SK-N-SH (cell line): Measurements from ENCODE around the gene MEX3D. TPM values are rescaled to one million over a fixed set of nuclear protein-coding genes. Genes with fewer than 3 reads are reported as not detected.

Experiments used
- CTCF ChIA-PET: fragments of 300-600, 350-600 bp; formaldehyde crosslinking; extraction: SDS; loops from one replicate; lab custom pipeline; 2021; lab: Yijun Ruan, JAX
- POLR2A ChIA-PET: fragments of 350-600 bp; sonication (Branson Sonifier 250); formaldehyde crosslinking; extraction: SDS; loops from one replicate; lab custom pipeline; 2020; ENCODE audit warnings: antibody characterized with exemption, inconsistent platforms; lab: Yijun Ruan, JAX
- DNase-seq: peaks from one replicate; pipeline ENCODE4 v3.0.0; 2012
- H2AFZ ChIP-seq: fragments of 200-600 bp; sonication (generic); 2 replicates; pipeline ENCODE4 v1.8.1; 2016; ENCODE audit warnings: antibody characterized with exemption, mild to moderate bottlenecking, low read depth
- H3F3A ChIP-seq: fragments of 200-600 bp; sonication (generic); replicated peaks from 2 replicates; pipeline ENCODE3; 2016; ENCODE audit warnings: antibody characterized with exemption, mild to moderate bottlenecking; ENCODE audit not compliant: insufficient read depth
- H3K27ac ChIP-seq, 2 experiments: fragments of 200-500 bp in 1 of 2; fragments of 200-600 bp in 1 of 2; sonication (Bioruptor generic) in 1 of 2; sonication (generic), shearing (Covaris generic) in 1 of 2; 2 replicates each; pipeline versions ENCODE4 v1.5.1 to v1.6.1; 2014 to 2016; ENCODE audit warnings: low read depth in 2 of 2, inconsistent platforms in 1 of 2, low read length in 1 of 2, mild to moderate bottlenecking in 1 of 2, mixed read lengths in 1 of 2
- H3K27me3 ChIP-seq: fragments of 200-600 bp; sonication (generic), shearing (Covaris generic); 2 replicates; pipeline ENCODE4 v1.6.1; 2016; ENCODE audit warnings: mixed run types; ENCODE audit not compliant: insufficient read depth
- H3K36me3 ChIP-seq, 2 experiments: fragments of 200-500 bp in 1 of 2; fragments of 200-600 bp in 1 of 2; sonication (Bioruptor generic) in 1 of 2; sonication (generic) in 1 of 2; replicated peaks in 1 of 2; 2 replicates each; pipeline versions ENCODE3 to v1.5.1; 2014 to 2016; ENCODE audit warnings: low read length in 1 of 2, mild to moderate bottlenecking in 1 of 2; ENCODE audit not compliant: insufficient read depth in 2 of 2, control insufficient read depth in 1 of 2
- H3K4me1 ChIP-seq, 2 experiments: fragments of 200-500 bp in 1 of 2; fragments of 200-600 bp in 1 of 2; sonication (Bioruptor generic) in 1 of 2; sonication (generic), shearing (Covaris generic) in 1 of 2; 2 replicates each; pipeline versions ENCODE4 v1.5.1 to v1.6.1; 2014 to 2016; ENCODE audit warnings: low read depth in 1 of 2, low read length in 1 of 2, mixed run types in 1 of 2; ENCODE audit not compliant: insufficient read depth in 2 of 2, control insufficient read depth in 1 of 2
- H3K4me2 ChIP-seq: fragments of 200-600 bp; sonication (generic), shearing (Covaris generic); 2 replicates; pipeline ENCODE4 v1.6.1; 2017; ENCODE audit warnings: mixed run types
- H3K4me3 ChIP-seq, 2 experiments: fragments of 200-500 bp in 1 of 2; fragments of 200-600 bp in 1 of 2; sonication (Bioruptor generic) in 1 of 2; sonication (generic), shearing (Covaris generic) in 1 of 2; 2 replicates each; pipeline versions ENCODE4 v1.5.1 to v1.8.1; 2014 to 2016; ENCODE audit warnings: low read depth in 2 of 2, inconsistent platforms in 1 of 2, low read length in 1 of 2, mild to moderate bottlenecking in 1 of 2, mixed read lengths in 1 of 2, moderate library complexity in 1 of 2
- H3K79me2 ChIP-seq: fragments of 200-600 bp; sonication (generic); 2 replicates; pipeline ENCODE4 v1.8.1; 2017; ENCODE audit warnings: mild to moderate bottlenecking; ENCODE audit not compliant: insufficient read depth
- H3K9ac ChIP-seq: fragments of 200-600 bp; sonication (generic); 2 replicates; pipeline ENCODE4 v1.6.1; 2017; ENCODE audit warnings: mixed run types
- H3K9me2 ChIP-seq: fragments of 200-600 bp; sonication (generic); 2 replicates; pipeline ENCODE4 v1.6.1; 2017; ENCODE audit warnings: mixed run types
- H3K9me3 ChIP-seq: fragments of 200-600 bp; sonication (generic); 2 replicates; pipeline ENCODE4 v1.6.1; 2017; ENCODE audit warnings: mixed run types, mild to moderate bottlenecking, moderate library complexity
- H4K20me1 ChIP-seq: fragments of 200-600 bp; sonication (generic); 2 replicates; pipeline ENCODE4 v1.6.1; 2017; ENCODE audit warnings: mild to moderate bottlenecking, mixed run types; ENCODE audit not compliant: insufficient read depth
- EZH2phosphoT487 ChIP-seq: fragments of 200-600 bp; sonication (generic); IDR thresholded peaks from 2 replicates; pipeline ENCODE4 v1.6.1; 2017; ENCODE audit warnings: low read depth, mixed run types, mild to moderate bottlenecking, antibody characterized with exemption, moderate library complexity, borderline replicate concordance
- FOXM1 ChIP-seq: IDR thresholded peaks from 2 replicates; pipeline ENCODE4 v1.4.0; 2012; ENCODE audit warnings: low read depth, mild to moderate bottlenecking
- IRF3 ChIP-seq: fragments of 150-350 bp; IDR thresholded peaks from 2 replicates; pipeline ENCODE4 v1.6.1; 2016; ENCODE audit warnings: mild to moderate bottlenecking, low read depth, low read length
- MEF2A ChIP-seq: IDR thresholded peaks from 2 replicates; pipeline ENCODE4 v1.4.0; 2012; ENCODE audit warnings: low read depth, borderline replicate concordance
- MXI1 ChIP-seq: IDR thresholded peaks from 2 replicates; pipeline ENCODE4 v1.6.1; 2012; ENCODE audit warnings: mild to moderate bottlenecking, low read depth, low read length, improper control_type of control experiment
- RCOR1 ChIP-seq: fragments of 150-350 bp; IDR thresholded peaks from 2 replicates; pipeline ENCODE4 v1.6.1; 2017; ENCODE audit warnings: antibody characterized with exemption, low read length
- YY1 ChIP-seq: IDR thresholded peaks from 2 replicates; pipeline ENCODE4 v1.4.0; 2012; ENCODE audit warnings: low read depth, mild to moderate bottlenecking
- WGBS: methylation state at CpG from one replicate; pipeline ENCODE4 v1.1.6; 2017; ENCODE audit warnings: low lambda C conversion rate; 5-methylcytosine and 5-hydroxymethylcytosine counted together
- polyA plus RNA-seq, 3 experiments: library from polyadenylated mRNA; depleted of rRNA; stranded (reverse); fragments of >200 nt; gene quantifications; 2 replicates each; pipeline ENCODE4 v1.2.3, GENCODE V29; 2012
- TF ChIP-seq, protein P1 (sequence below): fragments of 150-350 bp; IDR thresholded peaks from 2 replicates; pipeline ENCODE4 v1.6.1; 2017; ENCODE audit warnings: antibody characterized with exemption, low read length, low read depth, borderline replicate concordance

The MEX3D gene
- polyA plus RNA-seq, 1 of the 3 experiments (the other 2 are of a cell fraction): 14.9 TPM

GRCh38 chr19:1580382-1580781 lies 12.3 kb upstream of the MEX3D start:
- H2AFZ ChIP-seq: no peak overlapping the region
- ChIA-PET POLR2A (no interaction called here), CTCF (no interaction called here)
- H4K20me1 ChIP-seq: peaks cover 3% of the 10 kb centered on the region; the same call in 1 of the 2 replicates
- no peak overlapping the region for H3K4me2 ChIP-seq
- WGBS: 93% methylated on average over 13 of the region's 20 CpGs
- no peak for DNase-seq
- H3K36me3 ChIP-seq: peaks cover 13 to 34% of the 10 kb centered on the region in 2 experiments
- no peak overlapping the region for H3K27ac ChIP-seq
- no peak for TF ChIP-seq FOXM1
- no peak for TF ChIP-seq MEF2A
- no peak for TF ChIP-seq MXI1
- no peaks in the 10 kb centered on the region for H3K4me1 ChIP-seq
- H3K4me3 ChIP-seq: no peak overlapping the region
- H3K9ac ChIP-seq: no peak overlapping the region
- H3K9me2 ChIP-seq: no peaks in the 10 kb centered on the region
- no peaks in the 10 kb centered on the region for H3F3A ChIP-seq
- H3K9me3 ChIP-seq: no peaks in the 10 kb centered on the region
- H3K27me3 ChIP-seq: no peaks in the 10 kb centered on the region
- H3K79me2 ChIP-seq: peaks cover 19% of the 10 kb centered on the region

- Histone ChIP-seq H3K4me2 (no peak overlapping the region), H4K20me1 (no peaks in the 10 kb centered on the region), H3F3A (no peaks in the 10 kb centered on the region), H3K9ac (no peak overlapping the region), H3K9me2 (no peaks in the 10 kb centered on the region), H3K36me3 (peaks cover 11 to 34% of the 10 kb centered on the region in 2 experiments), H3K9me3 (no peaks in the 10 kb centered on the region), H3K4me1 (no peaks in the 10 kb centered on the region), H3K27ac (no peak overlapping the region)
- CTCF ChIA-PET: interaction anchor here (1.0 to 1.4 kb wide), 3 partner anchors 12 to 247 kb away, joined by 3 to 4 read pairs (median 3); no protein-coding TSS in a partner anchor
- DNase-seq: no peak
- WGBS: 97% methylated on average over 20 of the region's 20 CpGs
- TF ChIP-seq IRF3: no peak
- TF ChIP-seq, all 33 proteins: peak for 0
- Histone ChIP-seq H3K4me3 (no peak overlapping the region), H2AFZ (no peak overlapping the region), H3K79me2 (peaks cover 17% of the 10 kb centered on the region), H3K27me3 (no peaks in the 10 kb centered on the region)
- POLR2A ChIA-PET: interaction anchor here (1.5 kb wide), 1 partner anchor 9 kb away, joined by 5 read pairs; no protein-coding TSS in a partner anchor
Measured at GRCh38 chr19:1579222-1579621, 11.1 kb upstream of the MEX3D start.

- no peak overlapping the region for H3K27ac ChIP-seq
- H3K36me3 ChIP-seq: peaks cover 3 to 34% of the 10 kb centered on the region in 2 experiments
- 95% methylated on average over 23 of the region's 49 CpGs for WGBS
- ChIA-PET CTCF (interaction anchor here (1.3 to 3.4 kb wide), 5 partner anchors 13 to 248 kb away, joined by 3 to 18 read pairs (median 4); no protein-coding TSS in a partner anchor), POLR2A (interaction anchor here (0.9 to 1.5 kb wide), 2 partner anchors 10 to 13 kb away, joined by 4 to 5 read pairs; no protein-coding TSS in a partner anchor)
- H3K79me2 ChIP-seq: peaks cover 6% of the 10 kb centered on the region; the same call in 1 of the 2 replicates
- no peak overlapping the region for H3K4me3 ChIP-seq
- no peaks in the 10 kb centered on the region for H3K9me2 ChIP-seq
- DNase-seq: no peak
- no peaks in the 10 kb centered on the region for H3K9me3 ChIP-seq
- H3K4me1 ChIP-seq: no peaks in the 10 kb centered on the region
- no peak overlapping the region for H3K9ac ChIP-seq
- no peaks in the 10 kb centered on the region for H3K27me3 ChIP-seq
- H3F3A ChIP-seq: peaks cover 5% of the 10 kb centered on the region
- TF ChIP-seq, protein P1, sequence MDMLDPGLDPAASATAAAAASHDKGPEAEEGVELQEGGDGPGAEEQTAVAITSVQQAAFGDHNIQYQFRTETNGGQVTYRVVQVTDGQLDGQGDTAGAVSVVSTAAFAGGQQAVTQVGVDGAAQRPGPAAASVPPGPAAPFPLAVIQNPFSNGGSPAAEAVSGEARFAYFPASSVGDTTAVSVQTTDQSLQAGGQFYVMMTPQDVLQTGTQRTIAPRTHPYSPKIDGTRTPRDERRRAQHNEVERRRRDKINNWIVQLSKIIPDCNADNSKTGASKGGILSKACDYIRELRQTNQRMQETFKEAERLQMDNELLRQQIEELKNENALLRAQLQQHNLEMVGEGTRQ: no peak
- TF ChIP-seq RCOR1: no peak
- TF ChIP-seq EZH2phosphoT487: no peak
- no peak for TF ChIP-seq MEF2A
- no peak for TF ChIP-seq YY1
- no peaks in the 10 kb centered on the region for H4K20me1 ChIP-seq
- no peak overlapping the region for H3K4me2 ChIP-seq
- no peak overlapping the region for H2AFZ ChIP-seq
Measured at GRCh38 chr19:1577929-1578618, 9.9 kb upstream of the MEX3D start.
